T-helper 17 cell (primary cell): ENCODE data around the gene ASH1L. TPM values are rescaled to one million over a fixed set of nuclear protein-coding genes. Genes with fewer than 3 reads are reported as not detected.
A peak's percentile ranks its signal among the peaks of the same experiment; 100 is the strongest.
"Not testable (repeated sequence)": the region's sequence is repeated elsewhere in the genome, so short reads cannot be mapped to it uniquely, and the experiment has no call there.

Experiments used
- ATAC-seq: fragments of 150-1000 bp; cut with Tn5 transposase; 2 replicates; pipeline ENCODE4 v1.10.0; 2021; ENCODE audit warnings: mild to moderate bottlenecking, moderate library complexity
- DNase-seq, 3 donors: peaks; one replicate each; pipeline versions ENCODE4 v3.0.0 to v3.0.0-alpha.2; 2020 to 2021
- H3K9me3 ChIP-seq: one replicate; pipeline ENCODE4 v1.7.0; 2013; ENCODE audit warnings: low read length, mild to moderate bottlenecking; ENCODE audit not compliant: control insufficient read depth, poor library complexity, severe bottlenecking
- H3K27ac Mint-ChIP-seq: one replicate; pipeline ENCODE4 v1.8.0; 2022; ENCODE audit warnings: mild to moderate bottlenecking, moderate library complexity, mixed read lengths
- H3K27me3 Mint-ChIP-seq: one replicate; pipeline ENCODE4 v1.8.0; 2022; ENCODE audit warnings: mixed read lengths
- H3K36me3 Mint-ChIP-seq: one replicate; pipeline ENCODE4 v1.8.0; 2022; ENCODE audit warnings: low read depth, mixed read lengths
- H3K4me1 Mint-ChIP-seq: one replicate; pipeline ENCODE4 v1.8.0; 2022; ENCODE audit warnings: mild to moderate bottlenecking, mixed read lengths
- H3K4me3 Mint-ChIP-seq: one replicate; pipeline ENCODE4 v1.8.0; 2022; ENCODE audit warnings: mild to moderate bottlenecking, moderate library complexity, mixed read lengths
- total RNA-seq, 4 donors: library from RNA in 2 of 4; stranded (reverse) in 2 of 4; gene quantifications; one replicate each; pipeline ENCODE4 v1.2.3 and lab custom pipeline; 2022 to 2026

ASH1L gene
- total RNA-seq, 2 donors from 2014 or later: 75.5 to 84.6 TPM

DNA sequence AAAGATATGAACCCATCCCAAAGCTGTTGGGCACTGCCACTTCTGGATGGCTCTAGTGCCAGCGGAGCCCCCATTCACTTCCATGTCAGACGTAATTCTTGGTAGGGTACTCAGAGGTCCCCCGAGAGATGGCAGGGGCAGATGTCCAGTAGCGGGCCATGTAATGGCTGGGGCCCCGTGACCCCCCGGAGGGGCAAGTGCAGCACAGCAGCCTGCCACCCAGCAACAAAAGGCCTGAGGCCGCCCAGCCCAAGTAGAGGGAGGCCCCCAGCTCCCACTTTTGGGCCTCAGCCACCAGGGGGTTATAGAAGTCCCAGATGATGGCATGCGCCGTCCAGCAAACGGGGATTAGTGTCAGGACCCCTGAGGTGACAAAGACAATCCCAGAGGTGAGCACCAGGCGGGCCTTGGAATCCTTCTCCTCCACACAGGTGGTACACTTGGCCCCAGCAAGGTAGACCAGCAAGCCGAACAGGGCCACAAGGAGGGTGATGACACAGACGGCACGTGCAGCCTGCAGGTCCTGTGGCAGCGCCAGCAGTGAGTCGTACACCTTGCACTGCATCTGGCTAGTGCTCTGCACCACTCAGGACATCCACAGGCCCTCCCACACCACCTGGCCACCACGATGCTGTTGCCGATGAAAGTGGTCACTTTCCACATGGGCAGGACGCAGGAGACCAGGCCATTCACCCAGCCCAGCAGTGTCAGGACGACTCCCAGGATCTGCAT is 28.1 kb upstream of the ASH1L start:
- not testable (repeated sequence) for H3K27me3 Mint-ChIP-seq, H3K4me1 Mint-ChIP-seq, ATAC-seq, H3K27ac Mint-ChIP-seq, DNase-seq, H3K9me3 ChIP-seq, H3K36me3 Mint-ChIP-seq, H3K4me3 Mint-ChIP-seq

DNA sequence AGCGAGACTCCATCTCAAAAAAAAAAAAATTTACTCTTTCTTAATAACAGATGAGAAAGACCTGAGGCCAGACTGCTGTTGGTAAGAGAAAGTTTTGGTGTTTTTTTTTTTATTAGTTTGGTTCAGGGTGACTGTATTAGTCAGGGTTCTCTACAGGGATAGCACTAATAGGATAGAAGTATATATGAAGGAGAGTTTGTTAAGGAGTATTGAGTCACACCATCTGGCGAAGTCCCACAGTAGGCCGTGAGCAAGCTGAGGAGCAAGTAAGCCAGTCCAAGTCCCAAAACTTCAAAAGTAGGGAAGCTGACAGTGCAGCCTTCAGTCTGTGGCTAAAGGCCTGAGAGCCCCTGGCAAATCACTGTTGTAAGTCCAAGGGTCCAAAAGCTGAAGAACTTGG is 26.7 kb upstream of the ASH1L start:
- H3K27ac Mint-ChIP-seq, H3K4me3 Mint-ChIP-seq: not testable (repeated sequence)

GRCh38 chr1:155583846-155584245 is 21.2 kb upstream of the ASH1L start:
- not testable (repeated sequence) for H3K27ac Mint-ChIP-seq, H3K4me3 Mint-ChIP-seq, H3K9me3 ChIP-seq, H3K4me1 Mint-ChIP-seq, H3K27me3 Mint-ChIP-seq, H3K36me3 Mint-ChIP-seq, DNase-seq, ATAC-seq

More for the DNA sequence above, 26.7 kb upstream of the ASH1L start:
- not testable (repeated sequence) for H3K36me3 Mint-ChIP-seq, H3K9me3 ChIP-seq, DNase-seq, H3K4me1 Mint-ChIP-seq, ATAC-seq, H3K27me3 Mint-ChIP-seq

GRCh38 chr1:155575608-155576007 is 13.0 kb upstream of the ASH1L start:
- not testable (repeated sequence) for H3K27ac Mint-ChIP-seq, H3K36me3 Mint-ChIP-seq, H3K4me1 Mint-ChIP-seq, H3K27me3 Mint-ChIP-seq, H3K4me3 Mint-ChIP-seq, ATAC-seq, DNase-seq, H3K9me3 ChIP-seq

GRCh38 chr1:155574077-155574476 is 11.5 kb upstream of the ASH1L start:
- no peaks in the 10 kb centered on the region for H3K36me3 Mint-ChIP-seq
- no peak for DNase-seq
- H3K27me3 Mint-ChIP-seq: no peaks in the 10 kb centered on the region

GRCh38 chr1:155570593-155570990 is 8.0 kb upstream of the ASH1L start:
- peak overlapping the region; percentile 43 for H3K27ac Mint-ChIP-seq
- ATAC-seq: no peak
- peaks cover 6% of the 10 kb centered on the region for H3K4me1 Mint-ChIP-seq
- no peak overlapping the region for H3K4me3 Mint-ChIP-seq
- DNase-seq: no peak
- no peaks in the 10 kb centered on the region for H3K9me3 ChIP-seq
- no peaks in the 10 kb centered on the region for H3K36me3 Mint-ChIP-seq
- no peaks in the 10 kb centered on the region for H3K27me3 Mint-ChIP-seq

More at GRCh38 chr1:155574077-155574476, 11.5 kb upstream of the ASH1L start:
- no peak overlapping the region for H3K4me3 Mint-ChIP-seq
- H3K27ac Mint-ChIP-seq: no peak overlapping the region
- no peaks in the 10 kb centered on the region for H3K9me3 ChIP-seq
- no peak for ATAC-seq
- H3K4me1 Mint-ChIP-seq: peaks cover 6% of the 10 kb centered on the region

DNA sequence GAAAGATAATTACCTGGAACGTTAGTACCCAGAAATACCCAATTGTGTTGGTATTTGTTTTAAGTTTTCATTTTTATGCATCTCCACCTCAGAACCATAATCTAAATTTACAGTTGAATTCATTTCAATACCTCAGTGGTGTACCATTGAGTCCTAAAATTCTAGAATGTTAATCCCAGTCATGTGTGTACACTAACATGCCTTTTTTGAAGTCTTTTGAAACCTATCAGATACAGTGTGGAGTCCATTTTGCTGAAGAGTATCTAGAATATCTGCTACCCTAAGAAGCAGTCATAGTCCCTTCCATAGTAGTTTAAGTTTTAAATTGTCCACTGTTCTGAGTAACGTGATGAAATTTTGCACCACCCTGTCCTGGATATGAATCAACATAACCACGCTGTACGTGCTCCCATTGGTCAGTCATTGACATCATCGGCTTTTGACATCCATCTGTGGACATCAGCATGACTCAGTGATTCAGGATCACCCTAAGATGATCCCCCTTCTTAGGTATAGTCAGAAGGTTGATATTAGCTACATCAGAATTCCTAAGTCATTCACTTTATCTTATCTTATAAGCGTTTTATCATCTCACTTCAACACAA is 7.5 kb upstream of the ASH1L start:
- Mint-ChIP-seq H3K4me3 (no peak overlapping the region), H3K36me3 (no peaks in the 10 kb centered on the region), H3K27me3 (no peaks in the 10 kb centered on the region), H3K27ac (no peak overlapping the region), H3K4me1 (peaks cover 6% of the 10 kb centered on the region)
- ATAC-seq (no peak), DNase-seq (no peak)
- no peaks in the 10 kb centered on the region for H3K9me3 ChIP-seq

- not testable (repeated sequence) for H3K27me3 Mint-ChIP-seq, DNase-seq, H3K9me3 ChIP-seq, H3K36me3 Mint-ChIP-seq
- peak overlapping the region; percentile 98 for H3K4me3 Mint-ChIP-seq
- H3K4me1 Mint-ChIP-seq: peaks cover 27% of the 10 kb centered on the region
- peak overlapping the region; percentile 96 for H3K27ac Mint-ChIP-seq
- peak; percentile 12 for ATAC-seq
Observed at GRCh38 chr1:155563377-155564022, 897 bp upstream of the ASH1L start.

DNA sequence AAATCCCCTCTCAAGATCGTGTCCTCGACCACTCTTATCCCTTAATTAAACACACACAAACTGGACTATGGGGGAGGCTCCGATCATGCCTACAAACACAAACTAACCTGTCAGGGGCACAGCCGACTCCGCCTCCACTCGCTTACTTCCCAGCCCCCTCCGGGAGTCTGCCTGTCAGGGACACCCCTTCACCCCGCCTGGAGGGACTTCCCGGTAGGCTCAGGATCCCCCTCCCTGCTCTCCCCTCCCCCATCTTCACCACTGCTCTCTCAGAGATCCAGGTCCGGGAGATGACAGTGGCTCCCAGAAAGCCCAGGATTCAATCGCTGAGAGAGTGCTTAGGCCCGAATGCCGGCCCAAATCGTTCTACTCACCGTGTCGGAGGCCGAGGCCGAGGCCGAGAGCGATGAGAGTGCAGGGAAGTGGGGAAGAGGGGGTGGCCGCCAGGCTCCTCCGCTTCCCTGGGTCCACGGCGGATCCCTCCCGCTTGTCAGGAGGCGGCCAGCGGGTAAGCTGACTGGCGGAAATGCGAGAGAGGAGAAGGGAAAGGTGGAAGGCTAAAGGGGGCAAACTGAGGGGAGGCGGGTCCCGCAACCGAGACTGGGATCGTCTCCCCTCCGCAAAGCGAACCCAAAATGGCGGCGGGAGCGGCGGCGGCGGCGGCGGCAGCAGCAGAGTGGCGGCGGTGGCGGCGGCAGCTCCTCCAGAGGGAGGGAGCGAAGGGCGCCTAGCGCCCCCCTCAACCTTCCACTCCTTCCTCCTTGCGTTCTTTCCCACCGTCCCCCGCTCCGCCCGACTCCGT is 623 bp downstream of the ASH1L start:
- H3K27ac Mint-ChIP-seq: peak overlapping the region; percentile 96
- not testable (repeated sequence) for H3K36me3 Mint-ChIP-seq, H3K27me3 Mint-ChIP-seq, H3K9me3 ChIP-seq
- peak; percentile 55 to 59 (median 55) for DNase-seq
- peak; percentile 45 for ATAC-seq
- peaks cover 32% of the 10 kb centered on the region for H3K4me1 Mint-ChIP-seq
- peak overlapping the region; percentile 98 for H3K4me3 Mint-ChIP-seq

DNA sequence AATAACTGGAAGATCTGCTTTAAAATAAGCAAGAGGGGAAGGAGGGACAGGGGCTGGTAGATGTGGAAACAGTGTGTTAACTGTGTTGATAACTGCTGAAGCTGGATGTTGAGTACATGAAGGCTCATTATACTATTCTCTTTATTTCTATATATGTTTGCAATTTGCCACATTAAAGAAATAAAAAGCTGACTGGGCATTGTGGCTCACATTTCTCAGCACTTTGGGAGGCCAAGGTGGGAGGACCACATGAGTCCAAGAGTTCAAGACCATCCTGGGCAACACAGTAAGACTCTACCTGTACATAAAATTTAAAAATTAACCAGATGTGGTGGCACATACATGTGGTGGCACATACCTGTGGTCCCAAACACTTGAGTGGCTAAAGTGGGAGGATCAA is 6.7 kb downstream of the ASH1L start:
- no peak overlapping the region for H3K4me3 Mint-ChIP-seq
- peaks cover 31% of the 10 kb centered on the region for H3K4me1 Mint-ChIP-seq
- H3K36me3 Mint-ChIP-seq: no peaks in the 10 kb centered on the region
- no peaks in the 10 kb centered on the region for H3K9me3 ChIP-seq
- DNase-seq (no peak), ATAC-seq (no peak)
- no peaks in the 10 kb centered on the region for H3K27me3 Mint-ChIP-seq
- H3K27ac Mint-ChIP-seq: peak overlapping the region; percentile 24

DNA sequence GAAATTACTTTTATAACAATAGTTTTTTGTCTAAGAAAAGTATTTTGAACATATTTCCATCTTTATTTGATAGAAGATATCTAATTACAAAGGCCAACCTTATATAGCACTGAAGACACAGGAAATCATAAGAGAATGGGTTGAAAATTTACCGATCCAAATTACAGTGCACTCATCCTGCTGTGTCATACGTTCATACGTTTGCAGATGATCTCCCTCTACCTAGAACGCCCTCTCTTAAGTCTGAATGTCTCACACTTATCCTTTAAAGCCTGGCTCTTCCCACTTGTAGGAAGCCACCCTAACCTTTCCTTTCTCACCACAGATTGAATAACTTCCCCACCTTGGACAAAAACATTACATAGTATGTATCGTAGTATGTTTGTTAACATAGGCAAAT is 9.3 kb downstream of the ASH1L start:
- H3K36me3 Mint-ChIP-seq: no peaks in the 10 kb centered on the region
- no peaks in the 10 kb centered on the region for H3K27me3 Mint-ChIP-seq
- H3K27ac Mint-ChIP-seq: peak overlapping the region; percentile 1
- no peaks in the 10 kb centered on the region for H3K9me3 ChIP-seq
- no peak overlapping the region for H3K4me3 Mint-ChIP-seq
- peaks cover 32% of the 10 kb centered on the region for H3K4me1 Mint-ChIP-seq
- peak; percentile 28 for ATAC-seq
- DNase-seq: no peak

GRCh38 chr1:155548706-155549105 is 13.9 kb downstream of the ASH1L start:
- no peak for DNase-seq
- H3K9me3 ChIP-seq: no peaks in the 10 kb centered on the region
- Mint-ChIP-seq H3K27me3 (no peaks in the 10 kb centered on the region), H3K4me3 (no peak overlapping the region), H3K4me1 (peaks cover 36% of the 10 kb centered on the region), H3K27ac (peak overlapping the region; percentile 63), H3K36me3 (no peaks in the 10 kb centered on the region)
- no peak for ATAC-seq
